GM23338 (cell line): ENCODE results near the gene TENM4.

ENCODE experiments used
- CTCF ChIP-seq, 2 experiments: fragments of 200-600 bp in 1 of 2; sonication (generic) in 1 of 2; conservative IDR thresholded peaks; 2 replicates each; pipeline versions ENCODE4 v1.5.1 to v1.6.1; 2016 to 2017; ENCODE audit warnings: antibody characterized with exemption in 2 of 2, low read depth in 2 of 2, mild to moderate bottlenecking in 2 of 2, moderate library complexity in 1 of 2
- POLR2AphosphoS5 ChIP-seq: IDR thresholded peaks from 2 replicates; pipeline ENCODE4 v1.6.1; 2016; ENCODE audit warnings: antibody characterized with exemption, low read depth

GRCh38 chr11:79244798-79245197, 196.0 kb downstream of the TENM4 start:
- no peak for TF ChIP-seq CTCF (conservative IDR thresholded peaks at IDR 0.05; ENCODE audit: low read depth in 2 of 2)
- TF ChIP-seq POLR2AphosphoS5, result no peak
